MG63 (cell line): ENCODE results near the gene GIN1. TPM values are rescaled to one million over a fixed set of nuclear protein-coding genes. Genes with fewer than 3 reads are reported as not detected.
"Not testable (repeated sequence)": the region's sequence is repeated elsewhere in the genome, so short reads cannot be mapped to it uniquely, and the experiment has no call there.

ENCODE experiments used
- DNase-seq: peaks from one replicate; pipeline ENCODE4 v3.0.0-alpha.2; 2020
- H3K27me3 ChIP-seq: fragments of 250-450 bp; sonication (Bioruptor Pico); 2 replicates; pipeline ENCODE4 v1.5.1; 2020; ENCODE audit warnings: mild to moderate bottlenecking, moderate library complexity
- H3K36me3 ChIP-seq: fragments of 250-450 bp; sonication (Bioruptor Pico); 2 replicates; pipeline ENCODE4 v1.5.1; 2020; ENCODE audit warnings: mild to moderate bottlenecking, moderate library complexity
- H3K4me3 ChIP-seq: fragments of 250-450 bp; sonication (Bioruptor Pico); 2 replicates; pipeline ENCODE4 v1.5.1; 2020; ENCODE audit warnings: mild to moderate bottlenecking, moderate library complexity
- H3K9me3 ChIP-seq: fragments of 250-450 bp; sonication (Bioruptor Pico); 2 replicates; pipeline ENCODE4 v1.5.1; 2020; ENCODE audit warnings: mild to moderate bottlenecking, moderate library complexity
- total RNA-seq: library from RNA; depleted of rRNA; stranded (reverse); fragments of >200 nt; shearing (Covaris generic); gene quantifications from 2 replicates; pipeline ENCODE4 v1.2.3, GENCODE V29; 2014; ENCODE audit warnings: low replicate concordance; rRNA removed

GIN1 gene, protein sequence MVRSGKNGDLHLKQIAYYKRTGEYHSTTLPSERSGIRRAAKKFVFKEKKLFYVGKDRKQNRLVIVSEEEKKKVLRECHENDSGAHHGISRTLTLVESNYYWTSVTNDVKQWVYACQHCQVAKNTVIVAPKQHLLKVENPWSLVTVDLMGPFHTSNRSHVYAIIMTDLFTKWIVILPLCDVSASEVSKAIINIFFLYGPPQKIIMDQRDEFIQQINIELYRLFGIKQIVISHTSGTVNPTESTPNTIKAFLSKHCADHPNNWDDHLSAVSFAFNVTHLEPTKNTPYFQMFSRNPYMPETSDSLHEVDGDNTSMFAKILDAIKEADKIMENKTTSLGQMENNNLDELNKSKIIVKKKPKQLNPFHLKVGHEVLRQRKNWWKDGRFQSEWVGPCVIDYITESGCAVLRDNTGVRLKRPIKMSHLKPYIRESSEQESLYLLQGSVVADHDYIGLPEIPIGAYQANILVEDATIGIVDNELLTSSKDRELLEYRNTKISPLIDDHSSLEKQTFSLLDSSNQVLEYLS
- total RNA-seq = 8.8 and 30.7 TPM in 2 replicates

GRCh38 chr5:103119765-103120606, at the start of gene GIN1, which contains the start of gene PPIP5K2:
TSS of gene GIN1 (minus strand) at chr5:103120138. CDS start at chr5:103108707, 11,431 bp downstream.
TSS of gene PPIP5K2 (plus strand) at chr5:103120301. CDS start at chr5:103129590, 9,289 bp downstream.
- peak; percentile 98 for DNase-seq
- no peaks in the 10 kb centered on the region for H3K27me3 ChIP-seq
- peak within 1 kb of the TSS; percentile 92 for H3K4me3 ChIP-seq
- H3K9me3 ChIP-seq = no peaks in the 10 kb centered on the region
- H3K36me3 ChIP-seq = no peaks in the 10 kb centered on the region; the same call in 1 of the 2 replicates

- Histone ChIP-seq H3K4me3 (no peak overlapping the region), H3K36me3 (peaks cover 9% of the 10 kb centered on the region), H3K27me3 (no peaks in the 10 kb centered on the region), H3K9me3 (no peaks in the 10 kb centered on the region)
- DNase-seq = no peak
Measured at GRCh38 chr5:103166706-103167105, 46.8 kb upstream of the GIN1 start.

GRCh38 chr5:103151156-103151555, 31.2 kb upstream of the GIN1 start:
- H3K36me3 ChIP-seq = peaks cover 7% of the 10 kb centered on the region
- H3K4me3 ChIP-seq = no peak overlapping the region
- DNase-seq = no peak
- H3K9me3 ChIP-seq = no peaks in the 10 kb centered on the region
- no peaks in the 10 kb centered on the region for H3K27me3 ChIP-seq

DNA sequence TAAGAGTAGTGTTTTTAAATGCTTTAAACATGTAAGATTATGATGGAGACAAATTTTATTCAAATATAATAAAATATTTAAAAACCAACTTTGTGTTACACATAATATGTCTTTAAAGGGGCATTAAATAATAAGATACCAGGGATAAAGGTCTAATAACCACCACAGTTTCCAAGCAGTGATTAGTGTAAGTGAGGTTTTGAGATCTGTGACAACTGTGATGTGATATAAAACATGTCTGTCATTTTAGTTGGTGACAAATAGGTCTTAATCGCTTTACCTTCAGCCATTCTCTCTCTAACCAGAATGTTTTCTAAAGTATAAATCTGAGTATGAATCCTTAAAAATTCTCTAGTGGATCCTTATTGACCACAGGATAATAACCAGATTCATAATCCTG, 28.3 kb upstream of the GIN1 start:
- Histone ChIP-seq H3K36me3 (peaks cover 7% of the 10 kb centered on the region; the same call in 1 of the 2 replicates), H3K4me3 (no peak overlapping the region), H3K27me3 (no peaks in the 10 kb centered on the region), H3K9me3 (no peaks in the 10 kb centered on the region)
- DNase-seq = no peak

DNA sequence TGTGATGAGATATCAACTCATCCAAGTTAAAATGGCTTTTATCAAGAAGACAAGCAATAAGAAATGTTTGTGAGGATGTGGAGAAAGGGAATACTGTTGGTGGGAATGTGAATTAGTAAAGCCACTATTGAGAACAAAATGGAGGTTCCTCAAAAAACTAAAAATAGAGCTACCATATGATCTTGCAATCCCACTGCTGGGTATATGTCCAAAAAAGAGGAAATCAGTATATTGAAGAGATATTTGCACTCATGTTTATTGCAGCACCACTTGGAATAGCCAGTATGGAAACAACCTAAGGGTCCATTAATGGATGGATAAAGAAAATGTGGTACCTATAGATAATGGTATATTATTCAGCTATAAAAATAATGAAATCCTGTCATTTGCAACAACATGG, 25.3 kb upstream of the GIN1 start:
- H3K9me3 ChIP-seq = no peaks in the 10 kb centered on the region
- DNase-seq = no peak
- H3K36me3 ChIP-seq = peaks cover 2% of the 10 kb centered on the region; the same call in 1 of the 2 replicates
- no peaks in the 10 kb centered on the region for H3K27me3 ChIP-seq
- H3K4me3 ChIP-seq = no peak overlapping the region

GRCh38 chr5:103142132-103142531, 22.2 kb upstream of the GIN1 start:
- not testable (repeated sequence) for H3K9me3 ChIP-seq, H3K36me3 ChIP-seq, H3K27me3 ChIP-seq, H3K4me3 ChIP-seq, DNase-seq

GRCh38 chr5:103139264-103139865, 19.4 kb upstream of the GIN1 start:
- Histone ChIP-seq H3K27me3 (no peaks in the 10 kb centered on the region), H3K4me3 (no peak overlapping the region), H3K9me3 (no peaks in the 10 kb centered on the region), H3K36me3 (peaks cover 8% of the 10 kb centered on the region)
- DNase-seq = peak; percentile 62

- Histone ChIP-seq H3K9me3 (no peaks in the 10 kb centered on the region), H3K4me3 (no peak overlapping the region), H3K36me3 (peaks cover 8% of the 10 kb centered on the region), H3K27me3 (no peaks in the 10 kb centered on the region)
- no peak for DNase-seq
Measured at GRCh38 chr5:103138202-103138690, 18.3 kb upstream of the GIN1 start.

DNA sequence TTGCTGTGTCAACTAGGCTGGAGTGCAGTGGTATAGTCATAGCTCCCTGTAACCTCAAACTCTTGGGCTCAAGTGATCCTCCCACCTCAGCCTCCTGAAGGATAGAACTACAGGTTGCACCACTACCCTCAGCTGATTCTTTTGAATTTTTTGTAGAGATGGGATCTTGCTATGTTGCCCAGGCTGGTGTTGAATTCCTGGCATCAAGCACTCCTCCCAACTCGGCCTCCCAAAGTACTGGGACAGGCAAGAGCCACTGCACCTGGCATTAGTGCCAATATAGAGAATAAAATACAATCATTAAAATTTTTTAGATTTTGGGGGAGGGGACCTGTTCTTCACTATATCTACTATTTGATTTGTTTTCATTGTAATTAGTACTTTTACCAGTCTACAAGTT, 15.5 kb upstream of the GIN1 start:
- Histone ChIP-seq H3K36me3 (peaks cover 8% of the 10 kb centered on the region), H3K27me3 (no peaks in the 10 kb centered on the region), H3K4me3 (no peak overlapping the region), H3K9me3 (no peaks in the 10 kb centered on the region)
- no peak for DNase-seq

- Histone ChIP-seq H3K9me3 (no peaks in the 10 kb centered on the region), H3K36me3 (peaks cover 3% of the 10 kb centered on the region; the same call in 1 of the 2 replicates), H3K4me3 (no peak overlapping the region), H3K27me3 (no peaks in the 10 kb centered on the region)
- no peak for DNase-seq
Measured at GRCh38 chr5:103133231-103133630, 13.3 kb upstream of the GIN1 start.

DNA sequence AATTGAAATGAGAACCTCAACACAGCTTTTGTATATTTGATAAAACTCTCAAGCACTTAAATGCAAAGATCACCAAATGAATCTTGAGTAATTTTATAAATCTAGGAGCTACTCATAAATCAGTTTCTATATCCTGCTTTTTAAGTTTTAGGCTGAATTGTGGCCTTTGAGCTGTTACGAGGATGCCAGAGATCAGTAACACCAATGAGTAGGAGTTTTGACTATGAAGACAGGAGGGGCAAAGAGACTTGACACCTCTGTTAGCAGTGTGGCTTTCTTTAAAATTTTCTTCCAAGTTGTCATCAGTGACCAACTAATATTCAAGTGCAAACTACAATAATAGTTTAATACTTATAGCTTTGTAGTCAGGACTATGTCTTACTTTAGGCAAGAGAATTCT, 12.7 kb upstream of the GIN1 start:
- Histone ChIP-seq H3K4me3 (no peak overlapping the region), H3K27me3 (no peaks in the 10 kb centered on the region), H3K36me3 (peaks cover 3% of the 10 kb centered on the region; the same call in 1 of the 2 replicates), H3K9me3 (no peaks in the 10 kb centered on the region)
- DNase-seq = no peak

GRCh38 chr5:103128202-103128601, 8.3 kb upstream of the GIN1 start:
- no peaks in the 10 kb centered on the region for H3K9me3 ChIP-seq
- H3K4me3 ChIP-seq = no peak overlapping the region
- H3K27me3 ChIP-seq = no peaks in the 10 kb centered on the region
- peaks cover 3% of the 10 kb centered on the region; the same call in 1 of the 2 replicates for H3K36me3 ChIP-seq
- no peak for DNase-seq

GRCh38 chr5:103127292-103127817, 7.4 kb upstream of the GIN1 start:
- Histone ChIP-seq H3K27me3 (no peaks in the 10 kb centered on the region), H3K4me3 (no peak overlapping the region), H3K36me3 (peaks cover 3% of the 10 kb centered on the region; the same call in 1 of the 2 replicates), H3K9me3 (no peaks in the 10 kb centered on the region)
- no peak for DNase-seq

DNA sequence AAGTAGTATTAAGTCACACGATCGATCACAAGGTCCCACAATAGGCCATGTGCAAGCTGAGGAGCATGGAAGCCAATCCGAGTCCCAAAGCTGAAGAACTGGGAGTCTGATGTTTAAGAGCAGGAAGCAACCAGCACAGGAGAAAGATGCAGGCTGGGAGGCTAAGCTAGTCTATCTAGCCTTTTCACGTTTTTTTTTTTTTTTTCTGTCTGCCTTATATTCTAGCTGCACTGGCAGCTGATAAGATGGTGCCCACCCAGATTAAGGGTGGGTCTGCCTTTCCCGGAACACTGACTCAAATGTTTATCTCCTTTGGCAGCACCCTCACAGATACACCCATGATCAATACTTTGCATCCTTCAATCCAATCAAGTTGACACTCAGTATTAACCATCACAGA, 6.6 kb upstream of the GIN1 start:
- no peaks in the 10 kb centered on the region for H3K9me3 ChIP-seq
- H3K27me3 ChIP-seq = no peaks in the 10 kb centered on the region
- DNase-seq = no peak
- H3K4me3 ChIP-seq = no peak overlapping the region
- peaks cover 3% of the 10 kb centered on the region; the same call in 1 of the 2 replicates for H3K36me3 ChIP-seq

GRCh38 chr5:103122242-103122641, 2.3 kb upstream of the GIN1 start:
- Histone ChIP-seq H3K4me3 (no peak overlapping the region), H3K9me3 (no peaks in the 10 kb centered on the region), H3K36me3 (no peaks in the 10 kb centered on the region; the same call in 1 of the 2 replicates), H3K27me3 (no peaks in the 10 kb centered on the region)
- no peak for DNase-seq

DNA sequence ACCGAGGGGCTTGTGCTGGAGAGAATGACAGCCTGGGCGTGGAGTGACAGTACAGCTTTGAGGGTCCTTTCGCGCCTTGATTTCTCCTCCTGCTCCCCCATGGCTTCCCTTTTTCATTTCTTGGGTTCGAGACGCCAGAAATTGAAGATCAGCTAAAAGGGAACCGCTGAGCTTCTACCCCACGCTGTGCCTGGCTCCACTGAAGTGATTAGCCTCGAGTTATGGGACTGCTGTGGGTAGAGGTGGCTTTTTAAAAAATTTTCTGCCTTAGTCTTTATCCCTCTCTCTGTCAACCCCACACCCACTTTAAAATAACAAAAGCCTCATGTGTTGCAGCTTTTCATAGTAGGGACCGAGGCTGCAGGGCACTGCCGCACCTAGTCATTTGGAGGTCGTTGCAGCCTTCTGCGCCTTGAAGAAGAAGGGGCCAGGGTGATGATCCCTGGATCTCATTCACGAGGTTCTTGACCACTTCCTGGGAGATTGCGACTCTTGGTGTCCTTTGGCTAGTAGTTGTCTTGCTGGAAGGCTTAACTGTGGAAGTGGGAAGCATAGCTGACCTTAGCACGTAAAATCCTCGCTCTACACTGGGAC, 766 bp upstream of the GIN1 start:
- H3K36me3 ChIP-seq = no peaks in the 10 kb centered on the region; the same call in 1 of the 2 replicates
- H3K27me3 ChIP-seq = no peaks in the 10 kb centered on the region
- peak; percentile 8 for DNase-seq
- peak overlapping the region; percentile 92 for H3K4me3 ChIP-seq
- H3K9me3 ChIP-seq = no peaks in the 10 kb centered on the region
